ENCODE data around the gene HSFY1.
"Not testable (repeated sequence)": the region's sequence is repeated elsewhere in the genome, so short reads cannot be mapped to it uniquely, and the experiment has no call there.

The HSFY1 gene, protein sequence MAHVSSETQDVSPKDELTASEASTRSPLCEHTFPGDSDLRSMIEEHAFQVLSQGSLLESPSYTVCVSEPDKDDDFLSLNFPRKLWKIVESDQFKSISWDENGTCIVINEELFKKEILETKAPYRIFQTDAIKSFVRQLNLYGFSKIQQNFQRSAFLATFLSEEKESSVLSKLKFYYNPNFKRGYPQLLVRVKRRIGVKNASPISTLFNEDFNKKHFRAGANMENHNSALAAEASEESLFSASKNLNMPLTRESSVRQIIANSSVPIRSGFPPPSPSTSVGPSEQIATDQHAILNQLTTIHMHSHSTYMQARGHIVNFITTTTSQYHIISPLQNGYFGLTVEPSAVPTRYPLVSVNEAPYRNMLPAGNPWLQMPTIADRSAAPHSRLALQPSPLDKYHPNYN

DNA sequence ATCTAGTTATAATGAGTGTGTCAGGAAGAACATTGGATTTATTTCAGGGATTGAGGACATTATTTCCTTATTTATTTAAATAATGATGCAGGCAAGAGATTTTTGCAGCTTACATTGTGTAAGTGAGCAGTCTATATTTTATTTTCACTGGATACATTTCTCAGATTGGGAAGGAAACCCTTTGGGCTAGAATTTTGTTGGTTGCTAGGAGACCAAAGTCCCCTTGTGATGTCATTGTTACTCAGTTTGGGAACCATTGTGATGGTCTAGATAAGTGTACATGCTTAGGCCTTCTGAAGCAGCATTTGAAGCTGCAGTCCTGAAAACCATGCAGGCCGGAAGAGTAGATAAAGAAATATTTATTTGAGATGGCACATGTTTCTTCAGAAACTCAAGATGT, at the start of gene HSFY1:
HSFY1 (plus strand) TSS at position 301 of the 400 bp plus-strand sequence; CDS start at position 369, 68 bp downstream.
- not testable (repeated sequence) for H3K4me3 ChIP-seq, H3K27ac ChIP-seq

DNA sequence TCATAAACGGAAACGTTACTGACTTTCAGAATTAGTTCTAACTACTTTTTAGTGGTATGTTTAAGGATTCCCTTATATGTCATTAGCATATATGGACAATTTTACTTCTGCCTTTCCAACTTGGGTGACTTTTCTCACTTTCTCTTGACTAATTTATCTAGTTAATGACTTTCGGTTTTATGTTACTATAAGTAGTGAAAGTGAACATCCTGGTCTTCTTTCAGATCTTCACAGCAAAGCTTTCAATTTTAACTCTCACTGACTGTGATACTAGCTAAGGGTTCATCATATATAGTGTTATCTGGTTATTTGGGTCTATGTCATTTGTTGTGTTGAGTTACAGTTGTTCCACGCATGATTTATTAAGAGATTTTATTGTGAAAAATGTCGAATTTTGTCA, 42.3 kb upstream of the HSFY1 start:
- H3K4me3 ChIP-seq, H3K27ac ChIP-seq: not testable (repeated sequence)

DNA sequence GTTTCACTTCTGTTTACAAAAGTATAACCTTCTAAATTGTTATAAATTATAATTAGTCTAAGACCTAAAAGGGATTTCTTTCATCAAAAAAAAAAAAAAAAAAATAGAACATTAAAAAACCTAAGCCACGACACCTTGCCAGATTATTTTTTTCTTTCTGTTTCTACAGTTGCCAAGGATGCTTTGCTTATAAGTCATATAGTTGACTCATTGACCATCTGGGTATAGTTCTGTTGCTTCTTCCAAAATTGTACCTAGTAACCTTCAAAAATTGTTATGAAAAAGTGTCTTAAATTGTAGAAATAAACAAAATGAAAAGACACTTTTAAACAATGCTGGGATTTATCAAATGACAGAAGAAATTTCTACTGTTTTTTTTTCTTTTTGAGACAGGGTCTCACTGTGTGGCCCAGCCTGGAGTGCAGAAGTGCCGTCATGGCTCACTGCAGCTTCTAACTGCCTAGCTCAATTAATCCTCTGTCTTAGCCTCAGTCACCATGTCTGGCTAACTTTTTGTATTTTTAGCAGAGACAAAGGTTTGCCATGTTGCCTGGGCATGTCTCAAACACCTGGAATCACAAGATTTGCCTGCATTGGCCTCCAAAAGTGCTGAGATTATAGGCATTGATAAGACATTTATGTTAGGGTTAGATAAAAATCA, 15.4 kb upstream of the HSFY1 start:
- H3K4me3 ChIP-seq, H3K27ac ChIP-seq: not testable (repeated sequence)

DNA sequence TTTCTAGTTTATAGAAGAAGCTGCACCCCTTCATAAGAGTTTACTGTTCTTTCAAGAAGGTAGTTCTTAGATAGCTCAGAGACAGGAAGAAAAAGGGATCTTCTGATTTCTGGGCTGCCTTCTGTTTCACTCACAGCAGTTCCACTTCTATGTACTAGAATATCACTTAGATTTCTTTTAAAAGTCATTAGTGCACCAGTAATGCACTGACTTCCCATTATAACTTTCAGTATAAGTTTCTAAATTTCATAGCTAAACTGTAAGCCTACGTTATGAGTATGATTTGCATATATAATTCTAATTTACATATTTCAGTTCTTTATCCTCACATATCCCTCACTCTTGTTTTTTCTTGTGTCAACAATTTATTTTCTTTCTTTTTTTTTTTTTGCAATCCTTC, 7.6 kb upstream of the HSFY1 start:
- H3K27ac ChIP-seq, H3K4me3 ChIP-seq: not testable (repeated sequence)

DNA sequence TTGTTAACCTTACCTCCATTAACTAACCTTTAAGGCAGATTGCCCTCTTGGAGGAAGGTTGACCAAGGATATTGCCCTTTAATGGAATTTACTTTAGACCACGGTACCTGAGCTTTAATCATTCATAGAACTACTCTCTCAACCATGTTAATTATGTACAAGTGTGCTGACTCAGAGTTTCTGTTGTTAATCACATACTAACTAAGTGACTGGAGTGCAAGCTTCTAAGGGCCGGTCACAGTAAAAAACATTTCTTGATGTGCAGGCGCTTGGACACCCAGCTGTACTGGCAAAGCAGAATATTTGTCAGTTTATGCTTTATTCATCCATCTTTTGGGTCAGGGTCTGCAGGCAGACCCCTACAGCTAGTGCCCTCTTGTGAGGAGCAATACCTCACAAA, 6.6 kb downstream of the HSFY1 start:
- not testable (repeated sequence) for H3K27ac ChIP-seq, H3K4me3 ChIP-seq

DNA sequence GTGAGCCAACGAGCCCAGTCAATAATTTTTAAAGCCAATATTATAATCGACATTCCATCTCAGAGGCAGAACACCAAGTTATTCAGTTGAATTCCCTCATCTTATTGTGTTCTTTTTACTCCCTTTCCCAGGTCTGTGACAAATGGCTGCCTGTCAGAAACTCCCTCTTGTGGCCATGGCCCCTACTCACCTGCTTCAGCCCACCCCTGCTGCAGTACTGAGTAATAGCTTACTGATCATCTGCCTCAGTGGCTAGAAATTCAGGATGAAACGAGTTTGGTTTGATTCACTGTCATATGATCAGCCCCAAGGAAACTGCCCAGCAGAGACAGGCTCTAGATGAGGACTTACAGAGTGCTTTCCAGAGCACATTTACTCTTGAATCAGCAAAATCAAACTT, 19.4 kb downstream of the HSFY1 start:
- not testable (repeated sequence) for H3K4me3 ChIP-seq, H3K27ac ChIP-seq
